GM10248 (cell line): ENCODE results near the gene MYOD1.

ENCODE experiments used
- CTCF ChIA-PET: fragments of 300-600 bp; sonication (Branson Sonifier 250); formaldehyde crosslinking; extraction: SDS; loops from one replicate; lab custom pipeline; 2021; ENCODE audit warnings: antibody characterized with exemption; lab: Yijun Ruan, JAX
- POLR2A ChIA-PET: fragments of 350-650 bp; sonication (Branson Sonifier 250); formaldehyde crosslinking; extraction: SDS; loops from one replicate; lab custom pipeline; 2020; ENCODE audit warnings: antibody characterized with exemption; lab: Yijun Ruan, JAX
- DNase-seq: peaks from one replicate; pipeline ENCODE4 v3.0.0; 2012; ENCODE audit errors: extremely low spot score
- CTCF ChIP-seq: IDR thresholded peaks from 2 replicates; pipeline ENCODE4 v1.5.1; 2012; ENCODE audit warnings: mild to moderate bottlenecking, low read depth; ENCODE audit errors: extremely low read depth, missing control alignments, control extremely low read depth

The MYOD1 gene

GRCh38 chr11:17721242-17721999, 2.0 kb downstream of the MYOD1 start:
- POLR2A ChIA-PET: no interaction called here
- no peak for DNase-seq
- CTCF ChIA-PET: interaction anchor here (0.9 to 2.6 kb wide), 3 partner anchors 10 to 385 kb away, joined by 3 to 13 read pairs (median 3); partner anchors contain the start of gene SAAL1

GRCh38 chr11:17722000-17722643, 2.8 kb downstream of the MYOD1 start:
- POLR2A ChIA-PET: no interaction called here

More at GRCh38 chr11:17721242-17721999, 2.0 kb downstream of the MYOD1 start:
- no peak for TF ChIP-seq CTCF

GRCh38 chr11:17724020-17724908, 4.9 kb downstream of the MYOD1 start:
- CTCF ChIA-PET: interaction anchor here (2.3 kb wide), 1 partner anchor 254 kb away, joined by 5 read pairs; no protein-coding TSS in a partner anchor

More at GRCh38 chr11:17722000-17722643, 2.8 kb downstream of the MYOD1 start:
- no peak for DNase-seq
- peak; percentile 20 for TF ChIP-seq CTCF
- CTCF ChIA-PET: interaction anchor here (1.5 to 2.6 kb wide), 2 partner anchors 9 to 384 kb away, joined by 3 to 13 read pairs; partner anchors contain the start of gene SAAL1

GRCh38 chr11:17725174-17725573, 5.8 kb downstream of the MYOD1 start:
- POLR2A ChIA-PET: no interaction called here
- CTCF ChIA-PET: interaction anchor here (2.3 kb wide), 1 partner anchor 253 kb away, joined by 5 read pairs; no protein-coding TSS in a partner anchor
- DNase-seq: no peak
- TF ChIP-seq CTCF: no peak

More at GRCh38 chr11:17724020-17724908, 4.9 kb downstream of the MYOD1 start:
- no peak for TF ChIP-seq CTCF
- POLR2A ChIA-PET: no interaction called here
- no peak for DNase-seq

- ChIA-PET POLR2A (no interaction called here), CTCF (interaction anchor here (0.8 to 10.5 kb wide), 28 partner anchors 10 to 380 kb away, joined by 3 to 290 read pairs (median 4); partner anchors contain the start of gene SAAL1)
- no peak for TF ChIP-seq CTCF
- DNase-seq: no peak
These were observed 10.8 kb downstream of the MYOD1 start for GRCh38 chr11:17730137-17730536.
